ENCODE measurements around the gene STAM2.

DNA sequence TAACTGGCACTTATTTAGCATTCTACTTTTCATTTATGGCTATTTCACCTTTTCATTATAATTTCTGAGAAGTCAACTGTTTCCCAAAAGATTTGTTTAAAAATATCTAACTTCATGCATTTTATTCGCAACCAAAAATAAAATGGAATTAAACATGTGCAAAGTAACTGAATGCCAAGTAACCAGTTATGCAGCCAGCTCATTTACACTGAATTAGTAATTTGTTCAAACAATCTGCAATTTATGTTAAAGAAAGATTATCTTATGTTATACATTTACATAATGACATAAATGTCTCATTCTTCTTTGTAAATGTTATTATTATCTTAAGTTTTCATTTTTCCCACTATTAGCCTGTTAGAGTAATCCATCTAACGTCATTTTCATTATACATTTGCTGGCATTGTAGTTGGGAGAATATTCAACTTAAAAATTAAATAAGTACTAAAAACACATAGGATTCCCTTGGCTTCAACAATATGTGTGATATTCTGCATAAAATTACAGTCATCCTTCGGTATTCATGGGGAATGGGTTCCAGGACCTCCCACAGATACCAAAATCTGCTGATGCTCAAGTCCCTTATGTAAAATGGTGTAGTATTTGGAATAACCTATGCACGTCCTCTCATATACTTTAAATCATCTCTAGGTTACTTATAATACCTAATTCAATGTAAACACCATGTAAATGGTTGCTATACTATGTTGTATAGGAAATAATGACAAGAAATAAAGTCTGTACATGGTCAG lies 43.7 kb upstream of the STAM2 start:
- no peak for TF ChIP-seq POLR2AphosphoS5 (IDR thresholded peaks at IDR 0.05; ENCODE audit: insufficient read depth in 1 of 2, low read depth in 1 of 2)
- TF ChIP-seq, protein P1, sequence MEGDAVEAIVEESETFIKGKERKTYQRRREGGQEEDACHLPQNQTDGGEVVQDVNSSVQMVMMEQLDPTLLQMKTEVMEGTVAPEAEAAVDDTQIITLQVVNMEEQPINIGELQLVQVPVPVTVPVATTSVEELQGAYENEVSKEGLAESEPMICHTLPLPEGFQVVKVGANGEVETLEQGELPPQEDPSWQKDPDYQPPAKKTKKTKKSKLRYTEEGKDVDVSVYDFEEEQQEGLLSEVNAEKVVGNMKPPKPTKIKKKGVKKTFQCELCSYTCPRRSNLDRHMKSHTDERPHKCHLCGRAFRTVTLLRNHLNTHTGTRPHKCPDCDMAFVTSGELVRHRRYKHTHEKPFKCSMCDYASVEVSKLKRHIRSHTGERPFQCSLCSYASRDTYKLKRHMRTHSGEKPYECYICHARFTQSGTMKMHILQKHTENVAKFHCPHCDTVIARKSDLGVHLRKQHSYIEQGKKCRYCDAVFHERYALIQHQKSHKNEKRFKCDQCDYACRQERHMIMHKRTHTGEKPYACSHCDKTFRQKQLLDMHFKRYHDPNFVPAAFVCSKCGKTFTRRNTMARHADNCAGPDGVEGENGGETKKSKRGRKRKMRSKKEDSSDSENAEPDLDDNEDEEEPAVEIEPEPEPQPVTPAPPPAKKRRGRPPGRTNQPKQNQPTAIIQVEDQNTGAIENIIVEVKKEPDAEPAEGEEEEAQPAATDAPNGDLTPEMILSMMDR (IDR thresholded peaks at IDR 0.05) = no peak
- TF ChIP-seq POLR2A (IDR thresholded peaks at IDR 0.05) = no peak

Measured in vagina (tissue), 2 donors.